HepG2 (cell line): Measurements from ENCODE around the gene PLIN1. TPM values are rescaled to one million over a fixed set of nuclear protein-coding genes. Genes with fewer than 3 reads are reported as not detected.

Experiments
- ARID5B ChIP-seq: IDR thresholded peaks from 2 replicates; pipeline ENCODE4 v1.4.0; 2020; ENCODE audit warnings: mild to moderate bottlenecking, missing genetic modification reagents
- ASH2L ChIP-seq: fragments of 300-600, 200-600 bp; sonication (generic); IDR thresholded peaks from 2 replicates; pipeline ENCODE4 v1.7.0; 2017; ENCODE audit warnings: low read depth, mild to moderate bottlenecking, moderate library complexity, mixed read lengths, low read length; ENCODE audit not compliant: insufficient read length
- ATF1 ChIP-seq: IDR thresholded peaks from 2 replicates; pipeline ENCODE4 v1.6.1; 2016; ENCODE audit warnings: mild to moderate bottlenecking, control low read depth
- GABPB1 ChIP-seq: IDR thresholded peaks from 2 replicates; pipeline ENCODE4 v1.6.1; 2016; ENCODE audit warnings: mild to moderate bottlenecking, missing genetic modification reagents, moderate library complexity, missing compliant biosample characterization
- HDAC6 ChIP-seq: fragments of 200-600 bp; sonication (generic); IDR thresholded peaks from 2 replicates; pipeline ENCODE4 v1.7.0; 2017; ENCODE audit warnings: mild to moderate bottlenecking, antibody characterized with exemption, low read length, low read depth
- MAZ ChIP-seq, 2 experiments: sonication (generic) in 1 of 2; formaldehyde crosslinking in 1 of 2; IDR thresholded peaks; 2 replicates each; pipeline versions ENCODE4 v1.5.0 to v1.6.1; 2012 to 2020; ENCODE audit warnings: low read depth in 2 of 2, mild to moderate bottlenecking in 2 of 2, borderline replicate concordance in 1 of 2, improper control_type of control experiment in 1 of 2, low read length in 1 of 2, missing genetic modification reagents in 1 of 2, moderate library complexity in 1 of 2
- MIER2 ChIP-seq: IDR thresholded peaks from 2 replicates; pipeline ENCODE4 v1.6.1; 2016; ENCODE audit warnings: missing biosample characterization, missing genetic modification reagents
- RNF219 ChIP-seq: sonication (generic); formaldehyde crosslinking; IDR thresholded peaks from 2 replicates; pipeline ENCODE4 v1.5.0; 2020; ENCODE audit warnings: mild to moderate bottlenecking, missing genetic modification reagents
- TRIM22 ChIP-seq: fragments of 450-650 bp; IDR thresholded peaks from 2 replicates; pipeline ENCODE4 v1.6.1; 2017
- ZBED4 ChIP-seq: sonication (generic); formaldehyde crosslinking; IDR thresholded peaks from 2 replicates; pipeline ENCODE4 v1.4.0; 2020; ENCODE audit warnings: missing genetic modification reagents, borderline replicate concordance
- ZFP41 ChIP-seq: sonication (generic); formaldehyde crosslinking; IDR thresholded peaks from 2 replicates; pipeline ENCODE4 v1.4.0; 2020; ENCODE audit warnings: mild to moderate bottlenecking, missing genetic modification reagents, borderline replicate concordance
- ZNF121 ChIP-seq: sonication (generic); formaldehyde crosslinking; IDR thresholded peaks from 2 replicates; pipeline ENCODE4 v1.5.0; 2020; ENCODE audit warnings: mild to moderate bottlenecking, missing genetic modification reagents
- ZNF468 ChIP-seq: sonication (generic); formaldehyde crosslinking; IDR thresholded peaks from 2 replicates; pipeline ENCODE4 v1.8.0; 2022; ENCODE audit warnings: mild to moderate bottlenecking, moderate library complexity, missing genetic modification reagents
- ZNF558 ChIP-seq: sonication (generic); formaldehyde crosslinking; IDR thresholded peaks from 2 replicates; pipeline ENCODE4 v1.9.0; 2022; ENCODE audit warnings: mild to moderate bottlenecking, missing genetic modification reagents, borderline replicate concordance
- ZNF567 ChIP-seq: sonication (generic); formaldehyde crosslinking; IDR thresholded peaks from 2 replicates; pipeline ENCODE4 v1.8.1; 2023; ENCODE audit warnings: mild to moderate bottlenecking, missing genetic modification reagents, borderline replicate concordance
- polyA plus RNA-seq, 8 experiments: library from polyadenylated mRNA; depleted of rRNA in 3 of 8; stranded (reverse) in 7 of 8; unstranded in 1 of 8; fragments of >200 nt; fragmentation: Illumina TruSeq in 4 of 8; extraction: Trizol in 4 of 8; gene quantifications; 2 replicates each; pipeline versions ENCODE4 v1.2.1 to v1.2.3, GENCODE V29; 2011 to 2016; ENCODE audit warnings: low read depth in 4 of 8, missing spikeins in 1 of 8, mixed read lengths in 1 of 8; ENCODE audit not compliant: insufficient read depth in 1 of 8
- total RNA-seq, 5 experiments: library from RNA; depleted of rRNA; stranded (reverse); fragments of >200 nt; fragmentation: Illumina TruSeq; extraction: Trizol; gene quantifications; 2 replicates each; pipeline ENCODE4 v1.2.3, GENCODE V29; 2016; ENCODE audit warnings: low read depth in 1 of 5

PLIN1 gene
- total and polyA plus RNA-seq, 2 of the 13 experiments (the other 11 are each of a cell fraction or from before 2014, with no cell fraction given) = 0.74 to 1.2 TPM

- TF ChIP-seq ATF1 (no peak), ZNF558 (0 out of 2 replicates have a peak, but pooled peaks have one; percentile 55), ZNF121 (CRISPR knock-in tag) (0 out of 2 replicates have a peak, but pooled peaks have one; percentile 15), ZNF567 (CRISPR knock-in tag) (no peak), ZFP41 (CRISPR knock-in tag) (no peak), TRIM22 (no peak), GABPB1 (CRISPR knock-in tag) (peak; percentile 95), ZNF468 (CRISPR knock-in tag) (no peak), ZBED4 (CRISPR knock-in tag) (peak; percentile 46; the same call in 1 of the 2 replicates), ARID5B (CRISPR knock-in tag) (peak; percentile 51; the same call in 1 of the 2 replicates), HDAC6 (no peak), RNF219 (CRISPR knock-in tag) (no peak), MIER2 (CRISPR knock-in tag) (no peak), ASH2L (peak; percentile 56), MAZ (IDR thresholded peaks at IDR 0.05; ENCODE audit: borderline replicate concordance, low read depth, low read length) (peak; percentile 58; the same call in 1 of the 2 replicates), MAZ (CRISPR knock-in tag; IDR thresholded peaks at IDR 0.05; ENCODE audit: low read depth) (no peak; the same call in 1 of the 2 replicates)
Measured at GRCh38 chr15:89690276-89691218, 11.4 kb upstream of the PLIN1 start, which contains the start of the genes PEX11A and WDR93 (continued).
